A549 (cell line): ENCODE results near the gene BCL3. TPM values are rescaled to one million over a fixed set of nuclear protein-coding genes. Genes with fewer than 3 reads are reported as not detected.

Experiments used
- ATAC-seq, 2 experiments: fragments of 200-7000 bp in 1 of 2; fragments of >200 bp in 1 of 2; cut with Nextera tagmentation in 1 of 2; cut with Tn5 transposase in 1 of 2; 3 replicates each; pipeline versions ENCODE4 v1.8.0 to v1.9.1; 2018 to 2020; ENCODE audit warnings: mild to moderate bottlenecking in 1 of 2, moderate library complexity in 1 of 2
- CTCF ChIA-PET: fragments of 300-600 bp; sonication (Branson Sonifier 250); formaldehyde crosslinking; extraction: SDS; loops from one replicate; lab custom pipeline; 2021; ENCODE audit warnings: antibody characterized with exemption, inconsistent platforms; lab: Yijun Ruan, JAX
- POLR2A ChIA-PET: fragments of 350-600 bp; formaldehyde crosslinking; extraction: SDS; loops from one replicate; lab custom pipeline; 2021; ENCODE audit warnings: antibody characterized with exemption, inconsistent platforms; lab: Yijun Ruan, JAX
- DNase-seq, 2 experiments: peaks; one replicate each; pipeline versions ENCODE4 v3.0.0 to v3.0.0-alpha.2; 2011 to 2016; ENCODE audit warnings: low read depth in 1 of 2, low spot score in 1 of 2
- FAIRE-seq: peaks from 2 replicates; lab custom pipeline; 2011; peaks lifted over from hg19 to GRCh38; lab: Jason Lieb, UNC
- H3K27ac ChIP-seq, 2 experiments: fragments of >200 bp; sonication (Bioruptor Twin); formaldehyde crosslinking; 3 replicates each; pipeline ENCODE4 v1.5.1; 2016 to 2017
- H3K4me1 ChIP-seq: fragments of >200 bp; sonication (Bioruptor Twin); formaldehyde crosslinking; 3 replicates; pipeline ENCODE4 v1.6.1; 2016
- H3K4me2 ChIP-seq: fragments of >200 bp; sonication (Bioruptor Twin); formaldehyde crosslinking; 3 replicates; pipeline ENCODE4 v1.6.1; 2016
- H3K4me3 ChIP-seq: fragments of >200 bp; sonication (Bioruptor Twin); formaldehyde crosslinking; 3 replicates; pipeline ENCODE4 v1.5.1; 2016
- H3K9me3 ChIP-seq: fragments of >200 bp; sonication (Bioruptor Twin); formaldehyde crosslinking; 3 replicates; pipeline ENCODE4 v1.6.1; 2016
- E2F6 ChIP-seq: IDR thresholded peaks from 2 replicates; pipeline ENCODE4 v1.6.1; 2012; ENCODE audit warnings: low read depth, borderline replicate concordance
- EHF ChIP-seq: fragments of 250-450 bp; sonication (Bioruptor Pico); IDR thresholded peaks from 2 replicates; pipeline ENCODE4 v1.5.0; 2020; ENCODE audit warnings: mild to moderate bottlenecking
- FOSL2 ChIP-seq, 2 experiments: fragments of 450-650 bp in 1 of 2; fragments of >200 bp in 1 of 2; sonication (Bioruptor Twin) in 1 of 2; formaldehyde crosslinking; IDR thresholded peaks; 2 replicates each; pipeline versions ENCODE4 v1.5.0 to v1.6.1; 2016 to 2020; ENCODE audit warnings: mild to moderate bottlenecking in 1 of 2, moderate library complexity in 1 of 2
- FOXS1 ChIP-seq: fragments of 250-450 bp; sonication (Bioruptor Pico); IDR thresholded peaks from 2 replicates; pipeline ENCODE4 v1.5.0; 2020; ENCODE audit warnings: mild to moderate bottlenecking, moderate library complexity
- HEYL ChIP-seq: fragments of 250-450 bp; sonication (Bioruptor Pico); IDR thresholded peaks from 2 replicates; pipeline ENCODE4 v1.8.0; 2021; ENCODE audit warnings: mild to moderate bottlenecking, moderate library complexity
- HOXB5 ChIP-seq: fragments of 250-450 bp; sonication (Bioruptor Pico); IDR thresholded peaks from 2 replicates; pipeline ENCODE4 v1.5.0; 2020; ENCODE audit warnings: mild to moderate bottlenecking, moderate library complexity
- MAFK ChIP-seq: fragments of 450-650 bp; IDR thresholded peaks from 2 replicates; pipeline ENCODE4 v1.6.1; 2014; ENCODE audit not compliant: partially characterized antibody
- MAX ChIP-seq: IDR thresholded peaks from 2 replicates; pipeline ENCODE4 v1.6.1; 2012
- PBX3 ChIP-seq: IDR thresholded peaks from 2 replicates; pipeline ENCODE4 v1.6.1; 2012
- PHF8 ChIP-seq: fragments of 200-600 bp; sonication (generic); IDR thresholded peaks from 2 replicates; pipeline ENCODE4 v1.6.1; 2016; ENCODE audit warnings: low read depth, mild to moderate bottlenecking, antibody characterized with exemption, moderate library complexity, borderline replicate concordance
- RFX5 ChIP-seq: fragments of 450-650 bp; IDR thresholded peaks from 2 replicates; pipeline ENCODE4 v1.7.1; 2014; ENCODE audit warnings: antibody characterized with exemption, mild to moderate bottlenecking, moderate library complexity
- TFCP2L1 ChIP-seq: fragments of 250-450 bp; sonication (Bioruptor Pico); IDR thresholded peaks from 2 replicates; pipeline ENCODE4 v1.5.0; 2021; ENCODE audit warnings: mild to moderate bottlenecking
- ZFP36 ChIP-seq: fragments of 450-650 bp; IDR thresholded peaks from 2 replicates; pipeline ENCODE4 v1.6.1; 2014; ENCODE audit warnings: borderline replicate concordance; ENCODE audit not compliant: partially characterized antibody
- ZSCAN20 ChIP-seq: fragments of 250-450 bp; sonication (Bioruptor Pico); IDR thresholded peaks from 2 replicates; pipeline ENCODE4 v1.8.0; 2022; ENCODE audit warnings: mild to moderate bottlenecking, moderate library complexity
- WGBS: methylation state at CpG from one replicate; pipeline ENCODE4 v1.1.6; 2017; ENCODE audit errors: missing lambda C conversion rate; 5-methylcytosine and 5-hydroxymethylcytosine counted together
- polyA plus RNA-seq, 4 experiments: library from polyadenylated mRNA; depleted of rRNA in 3 of 4; stranded (reverse); fragments of >200 nt; fragmentation: RNase III in 1 of 4; extraction: RNeasy Plus Mini Kit Qiagen cat#74134 plus additional on column Dnase treatment in 1 of 4; gene quantifications; 2 replicates in 3 of 4; 3 replicates in 1 of 4; pipeline ENCODE4 v1.2.3, GENCODE V29; 2011 to 2017
- TF ChIP-seq, protein P1 (sequence below): fragments of >200 bp; sonication (Bioruptor Twin); formaldehyde crosslinking; IDR thresholded peaks from 3 replicates; pipeline ENCODE4 v1.5.1; 2016
- TF ChIP-seq, protein P2 (sequence below): fragments of >200 bp; sonication (Bioruptor Twin); formaldehyde crosslinking; IDR thresholded peaks from 3 replicates; pipeline ENCODE4 v1.6.1; 2016
- TF ChIP-seq, protein P3 (sequence below): fragments of 200-600 bp; sonication (generic); IDR thresholded peaks from 2 replicates; pipeline ENCODE4 v1.6.1; 2016; ENCODE audit warnings: antibody characterized with exemption, mild to moderate bottlenecking, moderate library complexity

BCL3 gene
- polyA plus RNA-seq, 2 of the 4 experiments (the other 2 are of a cell fraction): 22.6 to 72.1 TPM

DNA sequence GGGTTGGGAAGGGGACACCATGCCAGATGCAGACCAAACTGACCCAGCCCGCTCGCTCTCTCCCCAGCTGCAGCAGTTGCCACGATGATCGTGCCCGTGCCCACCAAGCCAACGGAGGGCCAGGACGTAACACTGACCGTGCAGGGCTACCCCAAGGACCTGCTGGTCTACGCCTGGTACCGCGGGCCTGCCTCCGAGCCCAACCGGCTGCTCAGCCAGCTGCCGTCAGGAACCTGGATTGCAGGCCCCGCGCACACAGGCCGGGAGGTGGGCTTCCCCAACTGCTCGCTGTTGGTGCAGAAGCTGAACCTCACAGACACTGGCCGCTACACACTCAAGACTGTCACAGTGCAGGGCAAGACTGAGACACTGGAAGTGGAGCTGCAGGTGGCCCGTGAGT lies 40.7 kb upstream of the BCL3 start:
- POLR2A ChIA-PET: no interaction called here
- WGBS: 96% methylated on average over 16 of the region's 20 CpGs

DNA sequence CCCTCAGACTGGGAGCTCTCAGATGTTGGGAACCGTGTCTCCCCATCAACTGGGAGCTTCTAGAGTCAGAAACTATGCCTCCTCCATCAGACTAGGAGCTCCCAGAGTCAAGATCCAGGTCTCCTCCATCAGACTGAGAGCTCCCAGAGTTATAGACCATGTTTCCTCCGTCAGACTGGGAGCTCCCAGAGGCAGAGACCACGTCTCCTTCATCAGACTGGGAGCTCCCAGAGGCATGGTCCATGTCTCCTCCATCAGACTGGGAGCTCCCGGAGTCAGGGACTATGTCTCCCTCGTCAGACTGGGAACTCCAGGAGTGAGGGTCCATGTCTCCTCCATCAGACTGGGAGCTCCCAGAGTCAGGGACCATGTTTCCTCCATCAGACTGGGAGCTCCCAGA lies 39.6 kb upstream of the BCL3 start:
- Histone ChIP-seq H3K4me2 (no peak overlapping the region), H3K4me1 (no peaks in the 10 kb centered on the region), H3K27ac (no peak overlapping the region), H3K9me3 (no peaks in the 10 kb centered on the region), H3K4me3 (no peak overlapping the region)
- WGBS: 82% methylated on average over 5 of the region's 5 CpGs
- TF ChIP-seq ZFP36: peak; percentile 59
- TF ChIP-seq, protein P1, sequence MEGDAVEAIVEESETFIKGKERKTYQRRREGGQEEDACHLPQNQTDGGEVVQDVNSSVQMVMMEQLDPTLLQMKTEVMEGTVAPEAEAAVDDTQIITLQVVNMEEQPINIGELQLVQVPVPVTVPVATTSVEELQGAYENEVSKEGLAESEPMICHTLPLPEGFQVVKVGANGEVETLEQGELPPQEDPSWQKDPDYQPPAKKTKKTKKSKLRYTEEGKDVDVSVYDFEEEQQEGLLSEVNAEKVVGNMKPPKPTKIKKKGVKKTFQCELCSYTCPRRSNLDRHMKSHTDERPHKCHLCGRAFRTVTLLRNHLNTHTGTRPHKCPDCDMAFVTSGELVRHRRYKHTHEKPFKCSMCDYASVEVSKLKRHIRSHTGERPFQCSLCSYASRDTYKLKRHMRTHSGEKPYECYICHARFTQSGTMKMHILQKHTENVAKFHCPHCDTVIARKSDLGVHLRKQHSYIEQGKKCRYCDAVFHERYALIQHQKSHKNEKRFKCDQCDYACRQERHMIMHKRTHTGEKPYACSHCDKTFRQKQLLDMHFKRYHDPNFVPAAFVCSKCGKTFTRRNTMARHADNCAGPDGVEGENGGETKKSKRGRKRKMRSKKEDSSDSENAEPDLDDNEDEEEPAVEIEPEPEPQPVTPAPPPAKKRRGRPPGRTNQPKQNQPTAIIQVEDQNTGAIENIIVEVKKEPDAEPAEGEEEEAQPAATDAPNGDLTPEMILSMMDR: no peak
- DNase-seq (no peak), ATAC-seq (no peak), FAIRE-seq (peak; percentile 18)
- POLR2A ChIA-PET: no interaction called here
- CTCF ChIA-PET: interaction anchor here (0.9 to 42.5 kb wide), 8 partner anchors 4 to 136 kb away, joined by 3 to 1899 read pairs (median 4); partner anchors contain the start of genes BCAM, BCL3, CBLC and CEACAM16

More for the DNA sequence above, 40.7 kb upstream of the BCL3 start:
- FAIRE-seq (no peak), ATAC-seq (no peak), DNase-seq (no peak)
- Histone ChIP-seq H3K4me2 (no peak overlapping the region), H3K4me3 (no peak overlapping the region), H3K4me1 (no peaks in the 10 kb centered on the region), H3K27ac (no peak overlapping the region), H3K9me3 (no peaks in the 10 kb centered on the region)
- TF ChIP-seq HEYL (CRISPR knock-in tag) (no peak), PHF8 (no peak), RFX5 (no peak), MAFK (no peak), ZSCAN20 (CRISPR knock-in tag) (no peak), MAX (no peak), FOSL2 (IDR thresholded peaks at IDR 0.05) (no peak), FOSL2 (CRISPR knock-in tag; IDR thresholded peaks at IDR 0.05) (no peak), PBX3 (no peak), E2F6 (no peak), EHF (no peak), TFCP2L1 (no peak), HOXB5 (CRISPR knock-in tag) (no peak), FOXS1 (no peak)
- TF ChIP-seq, protein P2, sequence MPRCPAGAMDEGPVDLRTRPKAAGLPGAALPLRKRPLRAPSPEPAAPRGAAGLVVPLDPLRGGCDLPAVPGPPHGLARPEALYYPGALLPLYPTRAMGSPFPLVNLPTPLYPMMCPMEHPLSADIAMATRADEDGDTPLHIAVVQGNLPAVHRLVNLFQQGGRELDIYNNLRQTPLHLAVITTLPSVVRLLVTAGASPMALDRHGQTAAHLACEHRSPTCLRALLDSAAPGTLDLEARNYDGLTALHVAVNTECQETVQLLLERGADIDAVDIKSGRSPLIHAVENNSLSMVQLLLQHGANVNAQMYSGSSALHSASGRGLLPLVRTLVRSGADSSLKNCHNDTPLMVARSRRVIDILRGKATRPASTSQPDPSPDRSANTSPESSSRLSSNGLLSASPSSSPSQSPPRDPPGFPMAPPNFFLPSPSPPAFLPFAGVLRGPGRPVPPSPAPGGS: no peak
- TF ChIP-seq, protein P3, sequence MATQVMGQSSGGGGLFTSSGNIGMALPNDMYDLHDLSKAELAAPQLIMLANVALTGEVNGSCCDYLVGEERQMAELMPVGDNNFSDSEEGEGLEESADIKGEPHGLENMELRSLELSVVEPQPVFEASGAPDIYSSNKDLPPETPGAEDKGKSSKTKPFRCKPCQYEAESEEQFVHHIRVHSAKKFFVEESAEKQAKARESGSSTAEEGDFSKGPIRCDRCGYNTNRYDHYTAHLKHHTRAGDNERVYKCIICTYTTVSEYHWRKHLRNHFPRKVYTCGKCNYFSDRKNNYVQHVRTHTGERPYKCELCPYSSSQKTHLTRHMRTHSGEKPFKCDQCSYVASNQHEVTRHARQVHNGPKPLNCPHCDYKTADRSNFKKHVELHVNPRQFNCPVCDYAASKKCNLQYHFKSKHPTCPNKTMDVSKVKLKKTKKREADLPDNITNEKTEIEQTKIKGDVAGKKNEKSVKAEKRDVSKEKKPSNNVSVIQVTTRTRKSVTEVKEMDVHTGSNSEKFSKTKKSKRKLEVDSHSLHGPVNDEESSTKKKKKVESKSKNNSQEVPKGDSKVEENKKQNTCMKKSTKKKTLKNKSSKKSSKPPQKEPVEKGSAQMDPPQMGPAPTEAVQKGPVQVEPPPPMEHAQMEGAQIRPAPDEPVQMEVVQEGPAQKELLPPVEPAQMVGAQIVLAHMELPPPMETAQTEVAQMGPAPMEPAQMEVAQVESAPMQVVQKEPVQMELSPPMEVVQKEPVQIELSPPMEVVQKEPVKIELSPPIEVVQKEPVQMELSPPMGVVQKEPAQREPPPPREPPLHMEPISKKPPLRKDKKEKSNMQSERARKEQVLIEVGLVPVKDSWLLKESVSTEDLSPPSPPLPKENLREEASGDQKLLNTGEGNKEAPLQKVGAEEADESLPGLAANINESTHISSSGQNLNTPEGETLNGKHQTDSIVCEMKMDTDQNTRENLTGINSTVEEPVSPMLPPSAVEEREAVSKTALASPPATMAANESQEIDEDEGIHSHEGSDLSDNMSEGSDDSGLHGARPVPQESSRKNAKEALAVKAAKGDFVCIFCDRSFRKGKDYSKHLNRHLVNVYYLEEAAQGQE: no peak
- CTCF ChIA-PET: interaction anchor here (0.7 to 42.5 kb wide), 5 partner anchors 6 to 138 kb away, joined by 3 to 1899 read pairs (median 694); partner anchors contain the start of genes BCL3, CBLC, CEACAM16 and NECTIN2
